Measurements from ENCODE around the gene TMEM250.

- TF ChIP-seq POLR2A (IDR thresholded peaks at IDR 0.05; ENCODE audit: low read depth, low read length) (no peak), SPI1 (IDR thresholded peaks at IDR 0.05; ENCODE audit: low read depth, low read length) (no peak)
These were observed 35.1 kb downstream of the TMEM250 start for GRCh38 chr9:136083558-136084062.
